ENCODE data around the gene UBFD1.

- no peak for TF ChIP-seq FOXM1 (IDR thresholded peaks at IDR 0.05; ENCODE audit: borderline replicate concordance)
- no peak for TF ChIP-seq SP1 (IDR thresholded peaks at IDR 0.05)
- TF ChIP-seq ARNT (IDR thresholded peaks at IDR 0.05): no peak
- no peak for TF ChIP-seq FOXA1 (IDR thresholded peaks at IDR 0.05)
- TF ChIP-seq LEF1 (IDR thresholded peaks at IDR 0.05; ENCODE audit: borderline replicate concordance): no peak
- no peak for TF ChIP-seq CTBP1 (IDR thresholded peaks at IDR 0.05; ENCODE audit: borderline replicate concordance)
- no peak for TF ChIP-seq ZNF384 (IDR thresholded peaks at IDR 0.05)
- TF ChIP-seq TARDBP (IDR thresholded peaks at IDR 0.05): no peak
- TF ChIP-seq L3MBTL2 (conservative IDR thresholded peaks at IDR 0.05): no peak
Measured at GRCh38 chr16:23611936-23612335, 54.4 kb downstream of the UBFD1 start.
